LoVo (cell line): ENCODE data around the gene ARAP2.

ENCODE experiments used
- DNase-seq: peaks from one replicate; pipeline ENCODE4 v3.0.0-alpha.2; 2016; ENCODE audit warnings: low spot score

Gene ARAP2

GRCh38 chr4:36220776-36221175, 23.5 kb downstream of the ARAP2 start:
- DNase-seq, result no peak

GRCh38 chr4:36218121-36218520, 26.2 kb downstream of the ARAP2 start:
- no peak for DNase-seq

GRCh38 chr4:36215627-36216026, 28.7 kb downstream of the ARAP2 start:
- no peak for DNase-seq

GRCh38 chr4:36214735-36215485, 29.4 kb downstream of the ARAP2 start:
- DNase-seq, result no peak

GRCh38 chr4:36213977-36214376, 30.3 kb downstream of the ARAP2 start:
- no peak for DNase-seq

GRCh38 chr4:36211084-36211483, 33.2 kb downstream of the ARAP2 start:
- DNase-seq, result no peak

- no peak for DNase-seq
These were observed 34.2 kb downstream of the ARAP2 start for GRCh38 chr4:36209941-36210649.

- DNase-seq, result no peak
These were observed 35.3 kb downstream of the ARAP2 start for GRCh38 chr4:36208893-36209473.

- no peak for DNase-seq
These were observed 36.3 kb downstream of the ARAP2 start for GRCh38 chr4:36207831-36208520.

- DNase-seq, result no peak
These were observed 36.9 kb downstream of the ARAP2 start for GRCh38 chr4:36207367-36207766.

- DNase-seq, result no peak
These were observed 37.6 kb downstream of the ARAP2 start for GRCh38 chr4:36206603-36207311.

GRCh38 chr4:36206012-36206411, 38.3 kb downstream of the ARAP2 start:
- no peak for DNase-seq

- no peak for DNase-seq
These were observed 45.5 kb downstream of the ARAP2 start for GRCh38 chr4:36198861-36199260.

- no peak for DNase-seq
These were observed 46.1 kb downstream of the ARAP2 start for GRCh38 chr4:36198068-36198808.

- DNase-seq, result no peak
These were observed 46.8 kb downstream of the ARAP2 start for GRCh38 chr4:36197501-36197900.

GRCh38 chr4:36196145-36196913, 48.0 kb downstream of the ARAP2 start:
- no peak for DNase-seq

GRCh38 chr4:36192922-36193321, 51.4 kb downstream of the ARAP2 start:
- no peak for DNase-seq

GRCh38 chr4:36189511-36190226, 54.6 kb downstream of the ARAP2 start:
- DNase-seq, result no peak

- peak; percentile 5 for DNase-seq
These were observed 56.5 kb downstream of the ARAP2 start for GRCh38 chr4:36187723-36188333.
